GM19023 (cell line): ENCODE results near the gene CHST14.
A peak's percentile ranks its signal among the peaks of the same experiment; 100 is the strongest.

Experiments used
- ATAC-seq: cut with Tn5 transposase; IDR thresholded peaks from one replicate; pipeline ENCODE4 v1.9.1; 2021; ENCODE audit warnings: mild to moderate bottlenecking, moderate library complexity; ENCODE audit not compliant: unreplicated experiment

Gene CHST14

GRCh38 chr15:40461958-40462357, 8.8 kb upstream of the CHST14 start:
- no peak for ATAC-seq

GRCh38 chr15:40463279-40463678, 7.5 kb upstream of the CHST14 start:
- ATAC-seq = no peak

DNA sequence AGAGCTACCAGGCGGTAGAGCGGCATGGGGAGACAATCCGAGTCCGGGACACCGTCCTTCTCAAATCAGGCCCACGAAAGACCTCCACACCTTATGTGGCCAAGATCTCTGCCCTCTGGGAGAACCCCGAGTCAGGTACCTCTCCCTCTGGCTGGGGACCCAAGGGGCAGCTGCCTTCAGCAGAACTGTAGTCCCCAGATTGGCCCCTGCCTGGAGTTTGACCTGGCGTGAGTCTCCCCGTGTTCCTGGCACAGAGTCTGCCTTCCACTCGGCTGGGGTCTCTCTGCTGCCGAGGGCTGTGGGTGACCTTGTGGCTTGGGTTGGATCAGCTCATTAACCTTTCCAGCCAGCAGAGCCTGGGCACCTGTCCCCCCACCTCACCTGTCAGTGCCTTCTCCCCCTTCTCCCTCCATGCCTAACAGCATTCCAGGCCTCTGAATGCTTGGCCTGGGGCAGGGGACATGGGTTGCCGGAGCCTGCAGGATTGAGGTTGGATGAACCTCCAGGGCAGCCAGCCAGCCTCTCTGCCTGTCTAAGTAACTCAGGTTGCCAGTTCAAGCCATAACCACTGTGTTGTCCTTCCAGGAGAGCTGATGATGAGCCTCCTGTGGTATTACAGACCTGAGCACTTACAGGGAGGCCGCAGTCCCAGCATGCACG, 6.8 kb upstream of the CHST14 start:
- no peak for ATAC-seq

DNA sequence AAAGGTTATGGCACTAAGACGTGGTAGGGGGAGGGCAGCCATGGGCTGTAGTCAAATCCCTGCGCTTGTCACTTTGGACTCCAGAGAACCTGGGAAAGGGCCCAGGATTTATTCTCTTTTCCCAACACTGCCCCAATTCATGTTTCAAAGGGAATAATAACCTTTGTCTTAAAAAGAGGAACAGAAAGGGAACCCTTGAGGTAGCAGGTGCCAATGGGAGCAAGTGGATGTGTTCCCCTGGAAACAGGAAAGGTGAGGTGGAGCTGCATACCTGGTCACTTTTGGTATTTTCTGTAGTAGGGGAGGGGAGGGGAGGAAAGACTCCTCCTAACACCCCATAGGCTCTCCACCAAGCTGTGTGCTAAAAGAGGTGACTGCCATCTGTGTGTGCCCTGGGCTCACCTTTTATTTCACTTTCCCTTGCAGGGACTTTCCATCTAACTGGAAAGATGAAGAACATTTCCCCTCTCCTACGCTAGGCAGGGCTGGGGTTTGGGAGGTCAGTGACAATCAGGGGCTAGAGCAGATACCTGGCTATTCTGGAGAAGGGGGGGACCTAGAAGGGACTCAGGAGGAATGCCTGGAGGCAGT, 6.1 kb upstream of the CHST14 start:
- no peak for ATAC-seq

DNA sequence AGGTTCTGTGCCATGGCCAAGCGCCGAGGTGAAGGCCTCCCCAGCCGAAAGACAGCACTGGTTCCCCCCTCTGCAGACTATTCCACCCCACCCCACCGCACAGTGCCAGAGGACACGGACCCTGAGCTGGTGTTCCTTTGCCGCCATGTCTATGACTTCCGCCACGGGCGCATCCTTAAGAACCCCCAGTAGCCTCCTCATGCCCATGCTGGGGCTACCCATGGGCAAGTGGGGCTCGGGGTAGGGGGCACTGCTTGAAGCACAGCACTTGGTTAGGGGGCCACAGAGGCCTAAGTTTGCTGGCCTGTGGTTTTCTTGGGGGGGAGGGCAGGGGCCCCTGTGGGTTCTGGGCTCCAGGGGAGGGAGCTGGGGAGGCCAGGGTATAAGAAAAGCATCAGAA, 4.8 kb upstream of the CHST14 start:
- ATAC-seq = no peak

GRCh38 chr15:40466426-40467260, 4.1 kb upstream of the CHST14 start:
- ATAC-seq = no peak

DNA sequence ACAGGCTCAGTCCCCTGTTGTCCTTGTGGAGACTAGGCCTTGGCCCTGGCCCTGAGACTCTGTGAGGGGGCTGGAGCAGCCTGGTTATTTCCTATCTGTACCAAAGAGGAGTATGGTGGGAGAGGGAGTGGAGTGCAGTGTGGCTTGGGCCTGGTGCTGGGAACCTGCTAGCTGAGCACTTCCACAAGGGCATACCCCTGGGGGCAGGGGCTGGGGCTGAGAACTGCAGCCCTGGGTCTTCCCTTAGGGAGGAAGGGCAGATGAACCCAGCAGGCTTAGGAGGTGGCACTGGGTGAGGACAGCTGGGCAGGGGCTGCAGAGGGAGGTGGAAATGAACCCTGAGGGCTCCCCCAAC, 3.5 kb upstream of the CHST14 start:
- no peak for ATAC-seq

GRCh38 chr15:40468898-40469331, 1.9 kb upstream of the CHST14 start:
- no peak for ATAC-seq

DNA sequence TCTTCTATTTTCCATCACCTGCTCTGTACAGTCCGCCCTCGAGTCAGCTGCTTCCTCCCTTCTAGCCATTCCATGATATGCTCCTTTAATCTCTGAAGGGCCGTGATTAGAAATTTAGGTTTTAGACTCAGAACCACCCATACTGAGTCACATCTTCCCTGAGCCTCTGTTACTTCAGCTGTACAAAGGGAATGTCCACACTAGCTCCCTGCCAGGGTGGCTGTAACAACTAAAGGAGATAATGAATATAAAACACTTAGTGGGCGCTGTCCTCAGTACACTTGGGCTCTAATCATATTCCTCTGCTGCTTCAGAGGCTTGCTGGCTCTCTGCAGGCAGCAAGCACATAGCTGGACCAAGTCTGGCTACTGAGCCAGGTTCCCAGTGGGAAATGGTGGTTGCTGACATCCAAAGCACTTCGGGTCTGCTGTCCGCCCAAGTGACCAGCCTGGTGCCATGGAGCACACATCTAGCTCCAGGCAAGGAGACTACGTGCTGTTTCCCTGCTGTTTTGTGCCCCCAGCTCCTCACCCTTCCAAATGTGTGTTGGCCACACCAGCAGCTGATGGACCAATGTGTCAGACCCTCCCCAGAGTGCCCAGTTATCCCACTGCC, 901 bp upstream of the CHST14 start:
- no peak for ATAC-seq

DNA sequence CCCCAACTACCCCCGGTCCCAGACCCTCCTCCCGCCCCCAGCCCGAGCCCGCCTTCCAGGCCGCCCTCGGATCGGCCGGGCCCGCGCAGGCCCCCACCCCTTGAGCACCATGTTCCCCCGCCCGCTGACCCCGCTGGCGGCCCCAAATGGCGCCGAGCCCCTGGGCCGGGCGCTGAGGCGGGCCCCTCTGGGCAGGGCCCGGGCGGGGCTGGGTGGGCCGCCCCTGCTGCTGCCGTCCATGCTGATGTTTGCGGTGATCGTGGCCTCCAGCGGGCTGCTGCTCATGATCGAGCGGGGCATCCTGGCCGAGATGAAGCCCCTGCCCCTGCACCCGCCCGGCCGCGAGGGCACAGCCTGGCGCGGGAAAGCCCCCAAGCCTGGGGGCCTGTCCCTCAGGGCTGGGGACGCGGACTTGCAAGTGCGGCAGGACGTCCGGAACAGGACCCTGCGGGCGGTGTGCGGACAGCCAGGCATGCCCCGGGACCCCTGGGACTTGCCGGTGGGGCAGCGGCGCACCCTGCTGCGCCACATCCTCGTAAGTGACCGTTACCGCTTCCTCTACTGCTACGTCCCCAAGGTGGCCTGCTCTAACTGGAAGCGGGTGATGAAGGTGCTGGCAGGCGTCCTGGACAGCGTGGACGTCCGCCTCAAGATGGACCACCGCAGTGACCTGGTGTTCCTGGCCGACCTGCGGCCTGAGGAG, 472 bp downstream of the CHST14 start:
- peak; percentile 42 for ATAC-seq

- ATAC-seq = peak; percentile 24
Observed at GRCh38 chr15:40471808-40472150, 995 bp downstream of the CHST14 start.

DNA sequence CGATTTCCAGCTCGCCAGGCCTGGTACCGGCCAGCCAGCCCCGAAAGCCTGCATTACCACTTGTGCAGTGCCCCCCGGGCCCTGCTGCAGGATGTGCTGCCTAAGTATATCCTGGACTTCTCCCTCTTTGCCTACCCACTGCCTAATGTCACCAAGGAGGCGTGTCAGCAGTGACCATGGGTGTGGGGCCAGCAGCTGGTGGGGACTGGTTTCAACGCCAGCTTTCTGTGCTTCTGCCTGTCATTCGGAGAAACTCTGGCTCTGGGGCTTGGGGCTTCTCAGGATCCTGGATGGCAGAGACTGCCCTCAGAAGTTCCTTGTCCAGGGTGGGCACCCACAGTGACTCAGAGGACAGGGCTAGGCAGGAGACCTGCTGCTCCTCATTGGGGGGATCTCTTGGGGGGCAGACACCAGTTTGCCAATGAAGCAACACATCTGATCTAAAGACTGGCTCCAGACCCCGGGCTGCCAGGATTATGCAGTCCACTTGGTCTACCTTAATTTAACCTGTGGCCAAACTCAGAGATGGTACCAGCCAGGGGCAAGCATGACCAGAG, 1.5 kb downstream of the CHST14 start:
- no peak for ATAC-seq

DNA sequence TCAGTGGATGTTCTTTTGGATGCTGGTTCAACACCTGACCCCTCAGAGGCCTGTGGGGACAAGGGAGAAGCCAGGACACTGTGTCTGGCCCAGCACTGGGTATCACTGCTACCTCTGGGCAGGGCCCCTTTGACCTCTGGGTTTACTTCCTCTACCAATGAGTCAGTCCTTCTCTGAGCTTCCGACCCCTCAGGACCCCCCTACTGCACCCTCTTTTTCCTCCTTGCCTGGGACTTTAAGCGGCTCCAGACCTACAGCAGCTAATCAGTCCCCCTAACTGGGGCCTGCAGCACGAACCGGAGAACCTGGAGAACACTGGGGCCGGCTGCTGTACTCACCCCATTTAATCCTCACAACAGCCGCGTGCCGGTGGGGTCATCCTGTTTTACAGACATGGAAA, 3.8 kb downstream of the CHST14 start:
- no peak for ATAC-seq

- ATAC-seq = no peak
Observed at GRCh38 chr15:40477642-40478327, 7.0 kb downstream of the CHST14 start.

GRCh38 chr15:40479024-40479423, 8.2 kb downstream of the CHST14 start:
- no peak for ATAC-seq

DNA sequence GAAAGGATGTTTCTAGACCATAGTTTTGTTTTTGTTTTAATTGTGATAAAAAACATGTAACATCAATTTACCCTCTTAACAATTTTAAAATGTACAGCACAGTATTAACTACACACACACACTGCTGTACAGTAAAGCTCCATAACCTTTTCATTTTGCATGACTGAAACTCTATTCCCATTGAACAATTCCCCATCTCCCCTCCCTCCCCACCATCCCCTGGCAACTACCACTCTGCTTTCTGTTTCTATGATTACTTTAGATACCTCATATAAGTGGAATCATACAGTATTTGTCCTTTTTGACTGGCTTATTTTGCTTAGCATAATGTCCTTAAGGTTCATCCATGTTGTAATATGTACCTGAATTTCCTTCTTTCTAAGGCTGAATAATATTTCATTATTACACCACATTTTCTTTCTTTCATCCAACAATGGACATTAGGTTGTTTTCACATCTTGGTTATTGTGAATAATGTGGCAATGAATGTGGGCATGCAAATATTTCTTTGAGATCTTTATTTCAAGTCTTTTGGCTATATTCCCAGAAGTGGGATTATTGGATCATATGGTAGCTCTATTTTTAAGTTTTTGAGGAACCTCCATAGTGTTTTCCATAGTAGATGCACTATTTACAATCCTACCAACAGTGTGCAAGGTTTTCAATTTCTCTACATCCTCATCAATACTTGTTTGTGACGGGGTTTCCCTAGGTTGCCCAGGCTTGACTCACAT, 10.7 kb downstream of the CHST14 start:
- ATAC-seq = no peak

DNA sequence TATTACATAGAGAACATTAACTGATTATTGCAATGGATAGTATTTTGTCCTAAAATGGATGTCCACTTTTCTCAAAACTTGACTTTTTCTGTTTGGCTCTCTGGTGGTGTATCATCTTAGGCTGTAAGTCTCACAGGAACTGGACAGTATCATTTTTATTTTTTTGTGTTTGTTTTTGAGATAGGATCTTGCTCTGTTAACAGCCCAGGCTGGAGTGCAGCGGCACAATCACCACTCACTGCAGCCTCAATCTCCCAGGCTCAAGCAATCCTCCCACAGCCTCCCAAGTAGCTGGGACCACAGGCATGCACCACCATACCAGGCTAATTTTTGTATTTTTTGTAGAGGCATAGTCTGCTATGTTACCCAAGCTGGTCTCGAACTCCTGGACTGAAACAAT, 13.1 kb downstream of the CHST14 start:
- ATAC-seq = no peak

- no peak for ATAC-seq
Observed at GRCh38 chr15:40486066-40486770, 15.4 kb downstream of the CHST14 start.
